PC-9 (cell line): ENCODE results near the gene TRAF3IP1.

Experiments
- EZH2 ChIP-seq: fragments of 200-600 bp; sonication (generic); IDR thresholded peaks from 2 replicates; pipeline ENCODE4 v1.8.0; 2017; ENCODE audit warnings: antibody characterized with exemption, low read depth
- TF ChIP-seq, protein P1 (sequence below): fragments of 200-600 bp; sonication (generic); conservative IDR thresholded peaks from 2 replicates; pipeline ENCODE4 v1.6.1; 2017; ENCODE audit warnings: mixed run types, antibody characterized with exemption, mild to moderate bottlenecking, moderate library complexity

DNA sequence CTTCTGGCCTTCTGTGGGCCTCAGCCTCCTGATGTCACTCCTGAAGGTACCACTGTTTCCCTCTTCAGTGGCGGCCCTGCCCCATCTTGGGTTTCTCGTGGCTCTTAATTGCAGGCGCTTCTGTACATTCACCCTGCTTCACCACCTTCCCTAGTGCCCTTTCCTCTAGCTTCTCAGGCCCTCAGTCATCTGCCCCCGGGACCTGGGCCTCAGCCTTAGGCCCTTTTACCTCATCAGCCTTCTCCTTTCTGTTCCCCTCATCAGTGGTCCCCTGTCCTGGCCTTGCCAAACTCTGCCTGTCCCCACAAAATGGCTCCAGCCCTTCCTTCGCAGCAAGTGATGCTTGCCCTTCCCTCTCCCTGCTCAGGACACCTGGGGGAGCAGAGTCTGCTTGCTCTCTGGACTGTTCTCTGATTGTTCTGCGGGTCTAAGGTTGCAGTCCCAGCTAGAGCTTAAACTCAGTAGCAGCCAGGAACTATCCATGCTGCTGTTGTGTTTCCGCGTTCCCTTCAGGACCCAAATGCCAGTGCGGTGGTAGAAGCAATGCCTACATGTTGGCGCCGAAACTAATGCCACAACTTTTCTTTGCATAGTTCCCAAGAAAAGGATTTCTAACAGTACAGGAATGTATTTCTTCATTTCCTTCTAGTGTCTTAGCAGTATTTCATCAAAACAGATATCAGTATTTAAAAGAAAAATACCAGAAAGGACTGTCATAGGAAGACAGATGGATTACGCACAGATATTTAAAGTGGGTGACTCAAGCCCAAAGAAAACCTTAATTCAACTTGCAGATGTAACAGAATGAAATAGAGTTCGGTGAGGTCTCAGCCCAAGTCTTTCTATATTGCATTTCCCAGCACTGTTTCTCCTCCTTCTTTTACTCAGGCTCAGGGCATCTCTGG lies 113.9 kb downstream of the TRAF3IP1 start:
- no peak for TF ChIP-seq EZH2
- TF ChIP-seq, protein P1, sequence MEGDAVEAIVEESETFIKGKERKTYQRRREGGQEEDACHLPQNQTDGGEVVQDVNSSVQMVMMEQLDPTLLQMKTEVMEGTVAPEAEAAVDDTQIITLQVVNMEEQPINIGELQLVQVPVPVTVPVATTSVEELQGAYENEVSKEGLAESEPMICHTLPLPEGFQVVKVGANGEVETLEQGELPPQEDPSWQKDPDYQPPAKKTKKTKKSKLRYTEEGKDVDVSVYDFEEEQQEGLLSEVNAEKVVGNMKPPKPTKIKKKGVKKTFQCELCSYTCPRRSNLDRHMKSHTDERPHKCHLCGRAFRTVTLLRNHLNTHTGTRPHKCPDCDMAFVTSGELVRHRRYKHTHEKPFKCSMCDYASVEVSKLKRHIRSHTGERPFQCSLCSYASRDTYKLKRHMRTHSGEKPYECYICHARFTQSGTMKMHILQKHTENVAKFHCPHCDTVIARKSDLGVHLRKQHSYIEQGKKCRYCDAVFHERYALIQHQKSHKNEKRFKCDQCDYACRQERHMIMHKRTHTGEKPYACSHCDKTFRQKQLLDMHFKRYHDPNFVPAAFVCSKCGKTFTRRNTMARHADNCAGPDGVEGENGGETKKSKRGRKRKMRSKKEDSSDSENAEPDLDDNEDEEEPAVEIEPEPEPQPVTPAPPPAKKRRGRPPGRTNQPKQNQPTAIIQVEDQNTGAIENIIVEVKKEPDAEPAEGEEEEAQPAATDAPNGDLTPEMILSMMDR, result no peak
